ENCODE measurements around the gene SLC35E1.

- TF ChIP-seq CTCF (conservative IDR thresholded peaks at IDR 0.05) (no peak), ZFX (IDR thresholded peaks at IDR 0.05) (no peak)
These were observed 24.2 kb upstream of the SLC35E1 start for GRCh38 chr19:16596399-16596798.

Measured in C4-2B (cell line).